Esophagus muscularis mucosa (tissue), 4 donors: Measurements from ENCODE around the gene PLPP7. TPM values are rescaled to one million over a fixed set of nuclear protein-coding genes. Genes with fewer than 3 reads are reported as not detected.
"Not testable (repeated sequence)": the region's sequence is repeated elsewhere in the genome, so short reads cannot be mapped to it uniquely, and the experiment has no call there.

Experiments
- DNase-seq: peaks from one replicate; pipeline ENCODE4 v3.0.0-alpha.2; 2017; ENCODE audit errors: extremely low spot score
- H3K27ac ChIP-seq, 4 donors: fragments of 200-600 bp; sonication (generic); replicated peaks in 1 of 4; 1 replicate in 3 of 4; 2 replicates in 1 of 4; pipeline ENCODE4 v1.5.1; 2016 to 2019; ENCODE audit warnings: mild to moderate bottlenecking in 1 of 4
- H3K27me3 ChIP-seq, 4 donors: fragments of 200-600 bp; sonication (generic); one replicate each; pipeline versions ENCODE4 v1.5.1 to v1.6.0; 2016 to 2019
- H3K36me3 ChIP-seq, 4 donors: fragments of 200-600 bp; sonication (generic); one replicate each; pipeline ENCODE4 v1.5.1; 2016 to 2019
- H3K4me1 ChIP-seq, 4 donors: fragments of 200-600 bp; sonication (generic); one replicate each; pipeline ENCODE4 v1.5.1; 2016 to 2019
- H3K4me3 ChIP-seq, 4 donors: fragments of 200-600 bp; sonication (generic); 1 replicate in 2 of 4; 2 replicates in 2 of 4; pipeline ENCODE4 v1.5.1; 2016 to 2019; ENCODE audit warnings: mild to moderate bottlenecking in 4 of 4, moderate library complexity in 1 of 4
- H3K9me3 ChIP-seq, 4 donors: fragments of 200-600 bp; sonication (generic); 1 replicate in 3 of 4; 2 replicates in 1 of 4; pipeline ENCODE4 v1.5.1; 2016 to 2019
- CTCF ChIP-seq, 3 experiments: fragments of 200-600 bp in 2 of 3; fragments of 450-650 bp in 1 of 3; sonication (generic) in 2 of 3; IDR thresholded peaks; one replicate each; pipeline ENCODE4 v1.5.1; 2017 to 2019; ENCODE audit warnings: antibody characterized with exemption in 3 of 3, mild to moderate bottlenecking in 2 of 3, moderate library complexity in 1 of 3
- EP300 ChIP-seq: sonication (generic); formaldehyde crosslinking; IDR thresholded peaks from one replicate; pipeline ENCODE4 v1.6.1; 2017; ENCODE audit warnings: antibody characterized with exemption
- POLR2A ChIP-seq: fragments of 450-650 bp; IDR thresholded peaks from one replicate; pipeline ENCODE4 v1.6.1; 2017; ENCODE audit warnings: antibody characterized with exemption, moderate library complexity, mild to moderate bottlenecking, low read depth
- POLR2AphosphoS5 ChIP-seq, 2 donors: sonication (generic); formaldehyde crosslinking; IDR thresholded peaks; one replicate each; pipeline ENCODE4 v1.6.1; 2017; ENCODE audit warnings: antibody characterized with exemption in 2 of 2
- WGBS: methylation state at CpG from one replicate; pipeline ENCODE4 v1.1.5; 2018; 5-methylcytosine and 5-hydroxymethylcytosine counted together
- intact Hi-C: fragments of 100-400 bp; cut with DNase I; formaldehyde crosslinking; loops from one replicate; pipeline ENCODE4 v1.15.1; 2023
- total RNA-seq, 4 donors: library from RNA; depleted of rRNA; stranded (reverse); fragments of >200 nt; gene quantifications; one replicate each; pipeline versions ENCODE4 v1.1.0 to v1.2.1, GENCODE V29; 2016

The PLPP7 gene
- total RNA-seq, 4 donors from 2014 or later: 11.4 to 22.5 (median 14.4) TPM

GRCh38 chr9:131266266-131267229, 23.0 kb upstream of the PLPP7 start:
- Histone ChIP-seq H3K9me3 (no peaks in the 10 kb centered on the region), H3K36me3 (peaks cover 0 to 11% (median 0%) of the 10 kb centered on the region in 4 donors), H3K27ac (no peak overlapping the region), H3K4me1 (peaks cover 25 to 58% (median 30%) of the 10 kb centered on the region in 4 donors), H3K27me3 (no peaks in the 10 kb centered on the region), H3K4me3 (no peak overlapping the region)
- no peak for DNase-seq
- intact Hi-C loops: no loop called here
- 70% methylated on average over 22 of the region's 26 CpGs for WGBS
- TF ChIP-seq EP300: no peak
- TF ChIP-seq CTCF (IDR thresholded peaks at IDR 0.05): no peak
- no peak for TF ChIP-seq POLR2A
- no peak for TF ChIP-seq POLR2AphosphoS5 (IDR thresholded peaks at IDR 0.05)

GRCh38 chr9:131270171-131271015, 19.1 kb upstream of the PLPP7 start:
- DNase-seq: no peak

DNA sequence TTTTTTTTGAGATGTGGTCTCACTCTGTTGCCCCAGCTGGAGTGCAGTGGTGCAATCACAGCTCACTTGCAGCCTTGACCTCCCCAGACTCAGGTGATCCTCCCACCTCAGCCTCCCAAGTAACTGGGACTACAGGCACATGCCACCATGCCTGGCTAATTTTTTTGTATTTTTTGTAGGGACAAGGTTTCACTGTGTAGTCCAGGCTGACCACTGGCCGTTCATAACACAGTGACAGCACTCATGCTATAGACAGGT, 18.6 kb upstream of the PLPP7 start:
- H3K4me3 ChIP-seq: not testable (repeated sequence)
- H3K4me1 ChIP-seq: peaks cover 13 to 69% (median 40%) of the 10 kb centered on the region in 4 donors

More at GRCh38 chr9:131270171-131271015, 19.1 kb upstream of the PLPP7 start:
- no peak for TF ChIP-seq EP300
- TF ChIP-seq POLR2A: no peak
- no peak for TF ChIP-seq CTCF (IDR thresholded peaks at IDR 0.05)
- peak; percentile 26 to 69 for TF ChIP-seq POLR2AphosphoS5 (IDR thresholded peaks at IDR 0.05)
- H3K4me1 ChIP-seq: peaks cover 15 to 75% (median 40%) of the 10 kb centered on the region in 4 donors
- peaks cover 0 to 12% (median 0%) of the 10 kb centered on the region in 4 donors for H3K27me3 ChIP-seq
- H3K27ac ChIP-seq: peak overlapping the region; percentile 61 to 72 (median 67)
- intact Hi-C loops: no loop called here
- WGBS: 74% methylated on average over 16 of the region's 20 CpGs
- no peaks in the 10 kb centered on the region for H3K9me3 ChIP-seq
- no peaks in the 10 kb centered on the region for H3K36me3 ChIP-seq
- peak overlapping the region in 1 of 4 donors; percentile 10 for H3K4me3 ChIP-seq

GRCh38 chr9:131271506-131271931, 18.0 kb upstream of the PLPP7 start:
- intact Hi-C loops: no loop called here
- H3K27me3 ChIP-seq: peaks cover 0 to 23% (median 0%) of the 10 kb centered on the region in 4 donors
- 65% methylated on average over 6 of the region's 6 CpGs for WGBS
- peak overlapping the region; percentile 52 to 72 (median 64) for H3K27ac ChIP-seq
- no peak overlapping the region for H3K4me3 ChIP-seq
- H3K4me1 ChIP-seq: peaks cover 15 to 63% (median 42%) of the 10 kb centered on the region in 4 donors
- TF ChIP-seq POLR2A (no peak), POLR2AphosphoS5 (IDR thresholded peaks at IDR 0.05) (no peak), CTCF (IDR thresholded peaks at IDR 0.05) (no peak), EP300 (no peak)
- no peaks in the 10 kb centered on the region for H3K9me3 ChIP-seq
- no peaks in the 10 kb centered on the region for H3K36me3 ChIP-seq
- DNase-seq: no peak

More for the DNA sequence above, 18.6 kb upstream of the PLPP7 start:
- H3K36me3 ChIP-seq, DNase-seq, H3K9me3 ChIP-seq, intact Hi-C loops: not testable (repeated sequence)
- H3K27me3 ChIP-seq: peaks cover 0 to 17% (median 0%) of the 10 kb centered on the region in 4 donors
- WGBS: 92% methylated on average over 1 of the region's 1 CpG
- H3K27ac ChIP-seq: peak overlapping the region; percentile 52 to 72 (median 64)

- DNase-seq: no peak
- TF ChIP-seq POLR2AphosphoS5 (IDR thresholded peaks at IDR 0.05) (no peak), POLR2A (no peak), EP300 (no peak), CTCF (IDR thresholded peaks at IDR 0.05) (no peak)
- Histone ChIP-seq H3K4me3 (no peak overlapping the region), H3K4me1 (peaks cover 22 to 57% (median 45%) of the 10 kb centered on the region in 4 donors), H3K9me3 (no peaks in the 10 kb centered on the region), H3K27ac (peak overlapping the region; percentile 46 to 72 (median 69)), H3K27me3 (peaks cover 0 to 28% (median 0%) of the 10 kb centered on the region in 4 donors), H3K36me3 (no peaks in the 10 kb centered on the region)
- intact Hi-C loops: no loop called here
- 94% methylated on average over 3 of the region's 3 CpGs for WGBS
These were observed 17.3 kb upstream of the PLPP7 start for GRCh38 chr9:131272212-131272611.
